Occipital lobe (tissue), 2 donors: ENCODE measurements around the gene STK11IP. TPM values are rescaled to one million over a fixed set of nuclear protein-coding genes. Genes with fewer than 3 reads are reported as not detected.

Experiments
- DNase-seq: peaks from one replicate; lab custom pipeline; 2025; lab: John Stamatoyannopoulos, UW
- total RNA-seq: library from RNA; depleted of rRNA; stranded (reverse); fragments of >200 nt; gene quantifications from one replicate; pipeline ENCODE4 v1.2.3, GENCODE V29; 2014

Gene STK11IP
- total RNA-seq, 1 donor from 2014 or later = 14.7 TPM

- no peak for DNase-seq
These were observed 18.6 kb upstream of the STK11IP start for GRCh38 chr2:219578811-219579613.

- no peak for DNase-seq
These were observed 16.3 kb upstream of the STK11IP start for GRCh38 chr2:219581346-219581745.

GRCh38 chr2:219591091-219591490, 6.6 kb upstream of the STK11IP start:
- DNase-seq = no peak

GRCh38 chr2:219592736-219593135, 4.9 kb upstream of the STK11IP start:
- DNase-seq = no peak

GRCh38 chr2:219593154-219593553, 4.5 kb upstream of the STK11IP start:
- no peak for DNase-seq

GRCh38 chr2:219595256-219595655, 2.4 kb upstream of the STK11IP start:
- DNase-seq = no peak

- no peak for DNase-seq
These were observed 604 bp upstream of the STK11IP start for GRCh38 chr2:219596954-219597551.

GRCh38 chr2:219598308-219599078, 836 bp downstream of the STK11IP start:
- no peak for DNase-seq

- DNase-seq = no peak
These were observed 6.1 kb downstream of the STK11IP start for GRCh38 chr2:219603771-219604170.

GRCh38 chr2:219605607-219605954, 7.9 kb downstream of the STK11IP start:
- DNase-seq = no peak

GRCh38 chr2:219607931-219608330, 10.3 kb downstream of the STK11IP start:
- no peak for DNase-seq

GRCh38 chr2:219608399-219608964, 10.8 kb downstream of the STK11IP start:
- no peak for DNase-seq

- no peak for DNase-seq
These were observed 11.6 kb downstream of the STK11IP start for GRCh38 chr2:219609149-219609750.

GRCh38 chr2:219611306-219611705, 13.6 kb downstream of the STK11IP start:
- DNase-seq = no peak

- no peak for DNase-seq
These were observed 14.4 kb downstream of the STK11IP start for GRCh38 chr2:219611866-219612576.

GRCh38 chr2:219612577-219613286, 15.1 kb downstream of the STK11IP start:
- DNase-seq = no peak

GRCh38 chr2:219613461-219614070, 15.9 kb downstream of the STK11IP start:
- no peak for DNase-seq

GRCh38 chr2:219614076-219614860, 16.6 kb downstream of the STK11IP start:
- DNase-seq = no peak

- no peak for DNase-seq
These were observed 17.4 kb downstream of the STK11IP start for GRCh38 chr2:219615036-219615435.
